Measurements from ENCODE around the gene KCNQ1OT1.

The KCNQ1OT1 gene

GRCh38 chr11:2665526-2666400 is 34.0 kb downstream of the KCNQ1OT1 start:
- no peak for DNase-seq

GRCh38 chr11:2664791-2665525 is 34.8 kb downstream of the KCNQ1OT1 start:
- no peak for DNase-seq

- no peak for DNase-seq
Observed at GRCh38 chr11:2664376-2664775, 35.4 kb downstream of the KCNQ1OT1 start.

- DNase-seq, result no peak
Observed at GRCh38 chr11:2663915-2664314, 35.9 kb downstream of the KCNQ1OT1 start.

- DNase-seq, result no peak
Observed at GRCh38 chr11:2663506-2663905, 36.3 kb downstream of the KCNQ1OT1 start.

GRCh38 chr11:2662430-2663299 is 37.1 kb downstream of the KCNQ1OT1 start:
- no peak for DNase-seq

GRCh38 chr11:2662024-2662312 is 37.8 kb downstream of the KCNQ1OT1 start:
- DNase-seq, result no peak

- no peak for DNase-seq
Observed at GRCh38 chr11:2661173-2662023, 38.4 kb downstream of the KCNQ1OT1 start.

GRCh38 chr11:2660357-2660939 is 39.3 kb downstream of the KCNQ1OT1 start:
- no peak for DNase-seq

GRCh38 chr11:2657697-2658284 is 42.0 kb downstream of the KCNQ1OT1 start:
- DNase-seq, result no peak

- DNase-seq, result no peak
Observed at GRCh38 chr11:2656859-2657258, 42.9 kb downstream of the KCNQ1OT1 start.

- DNase-seq, result no peak
Observed at GRCh38 chr11:2655834-2656622, 43.8 kb downstream of the KCNQ1OT1 start.

GRCh38 chr11:2655016-2655719 is 44.6 kb downstream of the KCNQ1OT1 start:
- DNase-seq, result no peak

- DNase-seq, result no peak
Observed at GRCh38 chr11:2653930-2654739, 45.7 kb downstream of the KCNQ1OT1 start.

- no peak for DNase-seq
Observed at GRCh38 chr11:2653198-2653551, 46.6 kb downstream of the KCNQ1OT1 start.

GRCh38 chr11:2652333-2653197 is 47.2 kb downstream of the KCNQ1OT1 start:
- no peak for DNase-seq

- DNase-seq, result no peak
Observed at GRCh38 chr11:2651826-2652271, 47.9 kb downstream of the KCNQ1OT1 start.

- no peak for DNase-seq
Observed at GRCh38 chr11:2651054-2651617, 48.7 kb downstream of the KCNQ1OT1 start.

Measured in CD4-positive, alpha-beta T cell treated with Interleukin-6 for 4 hours (primary cell).